CD14-positive monocyte (primary cell): Measurements from ENCODE around the gene THNSL1. TPM values are rescaled to one million over a fixed set of nuclear protein-coding genes. Genes with fewer than 3 reads are reported as not detected.
"Not testable (repeated sequence)": the region's sequence is repeated elsewhere in the genome, so short reads cannot be mapped to it uniquely, and the experiment has no call there.

ENCODE experiments used
- DNase-seq, 3 donors: peaks; one replicate each; pipeline ENCODE4 v3.0.0-alpha.2; 2011 to 2022
- H2AFZ ChIP-seq: 2 replicates; pipeline ENCODE4 v1.6.0; 2012; ENCODE audit warnings: mild to moderate bottlenecking, low read depth, low read length, inconsistent platforms; ENCODE audit not compliant: insufficient read depth, poor library complexity, severe bottlenecking
- H3K27ac ChIP-seq, 2 donors: 1 replicate in 1 of 2; 2 replicates in 1 of 2; pipeline ENCODE4 v1.5.1; 2012 to 2013; ENCODE audit warnings: low read length in 2 of 2, control low read depth in 1 of 2, inconsistent platforms in 1 of 2, low read depth in 1 of 2, mild to moderate bottlenecking in 1 of 2
- H3K27me3 ChIP-seq, 2 donors: one replicate each; pipeline versions ENCODE4 v1.6.0 to v1.6.1; 2011 to 2013; ENCODE audit warnings: low read length in 2 of 2; ENCODE audit not compliant: control insufficient read depth in 2 of 2, insufficient read depth in 2 of 2
- H3K36me3 ChIP-seq, 2 donors: replicated peaks in 1 of 2; 1 replicate in 1 of 2; 2 replicates in 1 of 2; pipeline versions ENCODE4 v1.5.1 to v1.6.1; 2012 to 2013; ENCODE audit warnings: low read length in 2 of 2, control low read depth in 1 of 2, inconsistent platforms in 1 of 2, mild to moderate bottlenecking in 1 of 2; ENCODE audit not compliant: insufficient read depth in 2 of 2, control insufficient read depth in 1 of 2
- H3K4me1 ChIP-seq, 2 donors: 1 replicate in 1 of 2; 2 replicates in 1 of 2; pipeline versions ENCODE4 v1.5.1 to v1.6.1; 2012 to 2013; ENCODE audit warnings: low read length in 2 of 2, control low read depth in 1 of 2, inconsistent platforms in 1 of 2, mild to moderate bottlenecking in 1 of 2, moderate library complexity in 1 of 2; ENCODE audit not compliant: insufficient read depth in 2 of 2, control insufficient read depth in 1 of 2
- H3K4me2 ChIP-seq: replicated peaks from 2 replicates; pipeline ENCODE3; 2012; ENCODE audit warnings: low read length, moderate library complexity, mild to moderate bottlenecking; ENCODE audit not compliant: poor library complexity, severe bottlenecking; ENCODE audit errors: extremely low read depth
- H3K4me3 ChIP-seq, 3 experiments: fragments of 200-600 bp in 1 of 3; sonication (generic) in 1 of 3; replicated peaks in 1 of 3; 1 replicate in 2 of 3; 2 replicates in 1 of 3; pipeline ENCODE4 v1.5.1; 2011 to 2013; ENCODE audit warnings: low read length in 3 of 3, mild to moderate bottlenecking in 3 of 3, control low read depth in 2 of 3, low read depth in 2 of 3, inconsistent platforms in 1 of 3, moderate library complexity in 1 of 3
- H3K79me2 ChIP-seq: 2 replicates; pipeline ENCODE4 v1.6.0; 2012; ENCODE audit warnings: mild to moderate bottlenecking, control low read depth, inconsistent platforms, low read length, moderate library complexity; ENCODE audit not compliant: insufficient read depth
- H3K9ac ChIP-seq: 2 replicates; pipeline ENCODE4 v1.6.0; 2017; ENCODE audit warnings: low read length, mild to moderate bottlenecking; ENCODE audit not compliant: insufficient read depth, poor library complexity, severe bottlenecking
- H3K9me3 ChIP-seq, 2 donors: replicated peaks in 1 of 2; 1 replicate in 1 of 2; 2 replicates in 1 of 2; pipeline versions ENCODE4 v1.5.1 to v1.6.1; 2012 to 2013; ENCODE audit warnings: low read length in 2 of 2, control low read depth in 1 of 2; ENCODE audit not compliant: control insufficient read depth in 1 of 2, insufficient read depth in 1 of 2
- H4K20me1 ChIP-seq: 2 replicates; pipeline ENCODE4 v1.6.0; 2012; ENCODE audit warnings: mild to moderate bottlenecking, low read length, control low read depth, moderate library complexity; ENCODE audit not compliant: insufficient read depth
- H3K27ac Mint-ChIP-seq, 7 donors: one replicate each; pipeline ENCODE4 v1.8.0; 2020; ENCODE audit warnings: mild to moderate bottlenecking in 7 of 7, mixed read lengths in 7 of 7, moderate library complexity in 6 of 7, inconsistent platforms in 2 of 7
- H3K27me3 Mint-ChIP-seq, 3 donors: one replicate each; pipeline ENCODE4 v1.8.0; 2021 to 2022; ENCODE audit warnings: low read depth in 3 of 3, mild to moderate bottlenecking in 3 of 3, mixed read lengths in 3 of 3, moderate library complexity in 3 of 3, inconsistent platforms in 1 of 3
- H3K36me3 Mint-ChIP-seq, 2 donors: one replicate each; pipeline ENCODE4 v1.8.0; 2020; ENCODE audit warnings: mixed read lengths in 2 of 2, inconsistent platforms in 1 of 2, mild to moderate bottlenecking in 1 of 2
- H3K4me1 Mint-ChIP-seq: one replicate; pipeline ENCODE4 v1.8.0; 2020; ENCODE audit warnings: mild to moderate bottlenecking, mixed read lengths
- H3K4me3 Mint-ChIP-seq, 2 donors: one replicate each; pipeline ENCODE4 v1.8.0; 2020; ENCODE audit warnings: mild to moderate bottlenecking in 2 of 2, mixed read lengths in 2 of 2, moderate library complexity in 1 of 2
- H3K9me3 Mint-ChIP-seq, 7 donors: one replicate each; pipeline ENCODE4 v1.8.0; 2020 to 2022; ENCODE audit warnings: mixed read lengths in 7 of 7, mild to moderate bottlenecking in 6 of 7, moderate library complexity in 6 of 7, inconsistent platforms in 2 of 7
- CTCF ChIP-seq: fragments of 200-600 bp; IDR thresholded peaks from one replicate; pipeline ENCODE4 v1.8.0; 2022; ENCODE audit warnings: antibody characterized with exemption, mild to moderate bottlenecking
- WGBS: methylation state at CpG from one replicate; pipeline ENCODE4 v1.1.5; 2013; ENCODE audit warnings: missing lambda C conversion rate; ENCODE audit not compliant: insufficient coverage; 5-methylcytosine and 5-hydroxymethylcytosine counted together
- intact Hi-C, 2 donors: fragments of 100-400 bp; cut with micrococcal nuclease; formaldehyde crosslinking; loops; one replicate each; pipeline versions ENCODE4 v1.15.0 to v1.15.1; 2023
- polyA plus RNA-seq, 3 donors: library from polyadenylated mRNA; depleted of rRNA in 1 of 3; unstranded in 2 of 3; stranded (reverse) in 1 of 3; fragments of 300-500 nt in 2 of 3; fragments of >200 nt in 1 of 3; fragmentation: Illumina TruSeq in 2 of 3; gene quantifications; 1 replicate in 2 of 3; 2 replicates in 1 of 3; pipeline ENCODE4 v1.2.3, GENCODE V29; 2012 to 2021

The THNSL1 gene
- polyA plus RNA-seq, 3 donors: 0.03 to 0.13 TPM; not detected in 1

- WGBS: 80% methylated on average over 1 of the region's 7 CpGs
- Histone ChIP-seq H2AFZ (no peak overlapping the region), H3K79me2 (no peaks in the 10 kb centered on the region), H3K9ac (no peak overlapping the region), H3K4me2 (no peak overlapping the region), H4K20me1 (no peaks in the 10 kb centered on the region), H3K9me3 (no peaks in the 10 kb centered on the region), H3K27ac (no peak overlapping the region), H3K27me3 (no peaks in the 10 kb centered on the region), H3K4me3 (no peak overlapping the region), H3K4me1 (no peaks in the 10 kb centered on the region), H3K36me3 (no peaks in the 10 kb centered on the region)
- Mint-ChIP-seq H3K4me3 (no peak overlapping the region), H3K36me3 (no peaks in the 10 kb centered on the region), H3K27me3 (peaks cover 0 to 4% (median 3%) of the 10 kb centered on the region in 3 donors), H3K9me3 (peaks cover 0 to 5% (median 0%) of the 10 kb centered on the region in 7 donors), H3K27ac (no peak overlapping the region), H3K4me1 (no peaks in the 10 kb centered on the region)
- no peak for DNase-seq
- TF ChIP-seq CTCF: no peak
- intact Hi-C loops: no loop called here
Observed at GRCh38 chr10:24968349-24968748, 48.1 kb upstream of the THNSL1 start.

- H3K9ac ChIP-seq, intact Hi-C loops, H3K27me3 ChIP-seq, H3K36me3 Mint-ChIP-seq, H3K36me3 ChIP-seq, H3K79me2 ChIP-seq, H4K20me1 ChIP-seq, H3K4me2 ChIP-seq, H3K9me3 Mint-ChIP-seq, H3K27ac ChIP-seq, H3K4me3 Mint-ChIP-seq, H3K27me3 Mint-ChIP-seq, H3K4me3 ChIP-seq, H3K4me1 ChIP-seq, H3K27ac Mint-ChIP-seq, H3K4me1 Mint-ChIP-seq, DNase-seq, H3K9me3 ChIP-seq, H2AFZ ChIP-seq: not testable (repeated sequence)
- WGBS: 100% methylated on average over 2 of the region's 11 CpGs
Observed at GRCh38 chr10:24968951-24969350, 47.5 kb upstream of the THNSL1 start.
